ENCODE data around the gene PRSS38.

PRSS38 gene

GRCh38 chr1:227779685-227780084, 35.8 kb upstream of the PRSS38 start:
- TF ChIP-seq CTCF (IDR thresholded peaks at IDR 0.05; ENCODE audit: low read depth, low read length): no peak

GRCh38 chr1:227780101-227781044, 35.1 kb upstream of the PRSS38 start:
- TF ChIP-seq CTCF (IDR thresholded peaks at IDR 0.05; ENCODE audit: low read depth, low read length): no peak
- DNase-seq (ENCODE audit: extremely low read depth, low read depth): no peak

More at GRCh38 chr1:227779685-227780084, 35.8 kb upstream of the PRSS38 start:
- DNase-seq (ENCODE audit: extremely low read depth, low read depth): no peak

GRCh38 chr1:227781314-227781930, 34.1 kb upstream of the PRSS38 start:
- TF ChIP-seq CTCF (IDR thresholded peaks at IDR 0.05; ENCODE audit: low read depth, low read length): no peak
- DNase-seq (ENCODE audit: extremely low read depth, low read depth): no peak

GRCh38 chr1:227782226-227782625, 33.2 kb upstream of the PRSS38 start:
- TF ChIP-seq CTCF (IDR thresholded peaks at IDR 0.05; ENCODE audit: low read depth, low read length): no peak
- no peak for DNase-seq (ENCODE audit: extremely low read depth, low read depth)

GRCh38 chr1:227785094-227785804, 30.2 kb upstream of the PRSS38 start:
- TF ChIP-seq CTCF (IDR thresholded peaks at IDR 0.05; ENCODE audit: low read depth, low read length): no peak
- DNase-seq (ENCODE audit: extremely low read depth, low read depth): no peak

GRCh38 chr1:227785805-227786671, 29.4 kb upstream of the PRSS38 start:
- TF ChIP-seq CTCF (IDR thresholded peaks at IDR 0.05; ENCODE audit: low read depth, low read length): no peak

More at GRCh38 chr1:227785805-227786671, 29.4 kb upstream of the PRSS38 start:
- DNase-seq (ENCODE audit: extremely low read depth, low read depth): no peak

Data from AG09319 (cell line).